Ramos (cell line): ENCODE data around the gene DAB2IP.

Source experiments
- in situ Hi-C: fragments of 300-500 bp; cut with MboI; formaldehyde crosslinking; loops from one replicate; pipeline ENCODE4 v1.14.3; 2022; ENCODE audit warnings: low sequenced_read_pairs; ENCODE audit not compliant: unreplicated experiment

Gene DAB2IP

DNA sequence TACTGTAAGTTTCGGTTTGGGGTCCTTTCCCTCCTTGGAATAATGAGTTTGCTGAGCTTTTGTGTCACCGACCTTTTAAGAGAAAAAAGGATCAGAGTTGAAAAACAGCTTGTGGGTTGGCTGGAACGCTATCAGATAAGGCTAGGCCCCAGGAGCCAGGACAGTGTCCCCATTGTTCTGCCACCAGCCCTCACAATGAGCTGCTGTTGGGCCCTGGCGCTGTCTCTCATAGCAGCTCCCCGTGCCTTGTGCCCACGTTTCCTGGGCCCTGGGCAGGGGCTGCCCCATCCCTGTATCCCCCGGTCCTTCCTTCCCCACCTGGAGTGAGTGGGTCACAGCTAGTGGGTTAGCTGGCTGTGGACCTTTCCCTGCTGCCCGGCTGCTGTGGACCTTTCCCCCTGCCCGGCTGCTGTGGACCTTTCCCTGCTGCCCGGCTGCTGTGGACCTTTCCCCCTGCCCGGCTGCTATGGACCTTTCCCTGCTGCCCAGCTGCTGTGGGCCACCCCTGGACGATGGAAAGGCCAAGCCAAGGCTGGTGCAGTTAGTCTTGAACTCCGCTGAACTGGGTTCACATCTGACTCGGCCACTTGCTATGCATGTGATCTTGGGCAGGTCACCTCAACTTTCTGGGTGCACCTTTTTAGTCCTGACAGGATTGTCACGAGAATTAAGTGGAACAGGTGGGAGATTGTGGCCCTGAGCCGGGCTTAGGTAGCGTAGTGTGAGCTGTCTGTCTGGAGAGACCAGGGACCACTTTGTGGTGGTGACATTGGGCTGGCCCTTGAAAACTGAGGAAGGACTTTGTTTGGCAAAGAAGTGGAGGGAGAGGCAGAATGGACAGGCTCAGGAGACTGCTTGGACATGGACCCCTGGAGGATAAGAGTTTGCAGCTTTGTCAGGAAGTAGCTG lies 99.5 kb downstream of the DAB2IP start:
- in situ Hi-C loops: no loop called here

DNA sequence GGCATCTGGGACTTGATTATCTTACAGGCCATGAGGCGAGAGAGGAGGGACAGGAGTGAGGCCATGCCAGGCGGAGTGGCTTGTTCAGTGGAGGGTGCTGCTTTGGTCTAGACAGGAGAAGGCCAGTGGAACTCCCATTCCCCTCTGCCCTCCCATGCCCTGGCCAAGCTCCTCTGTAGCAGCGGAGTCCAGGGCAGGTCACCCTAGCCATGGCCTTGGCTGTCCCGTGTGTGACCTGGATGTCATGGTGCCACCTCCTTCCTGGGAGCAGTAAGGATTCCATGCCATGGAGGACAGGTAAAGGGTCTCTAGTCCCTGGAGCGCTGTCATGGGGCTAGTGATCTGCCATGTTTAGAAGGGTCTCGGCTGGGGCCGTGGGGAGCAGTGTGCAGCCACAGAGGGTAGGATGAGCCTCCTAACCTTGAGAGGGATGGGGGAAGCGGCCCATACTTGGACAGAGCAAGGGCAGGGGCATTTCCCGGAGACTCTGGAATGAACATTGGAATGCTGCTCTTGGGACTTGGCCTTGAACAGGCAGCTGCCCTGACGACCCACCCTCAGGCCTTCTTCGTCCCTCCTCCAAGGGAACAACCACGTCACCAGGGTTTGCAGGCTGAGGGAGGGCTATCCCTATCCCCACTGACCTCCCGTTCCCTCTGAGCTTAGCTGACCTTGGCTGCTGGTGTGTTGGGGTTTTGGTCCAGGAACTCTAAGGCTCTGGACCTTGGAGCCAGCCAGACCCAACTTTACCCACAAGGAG lies 100.4 kb downstream of the DAB2IP start:
- in situ Hi-C loops: no loop called here

DNA sequence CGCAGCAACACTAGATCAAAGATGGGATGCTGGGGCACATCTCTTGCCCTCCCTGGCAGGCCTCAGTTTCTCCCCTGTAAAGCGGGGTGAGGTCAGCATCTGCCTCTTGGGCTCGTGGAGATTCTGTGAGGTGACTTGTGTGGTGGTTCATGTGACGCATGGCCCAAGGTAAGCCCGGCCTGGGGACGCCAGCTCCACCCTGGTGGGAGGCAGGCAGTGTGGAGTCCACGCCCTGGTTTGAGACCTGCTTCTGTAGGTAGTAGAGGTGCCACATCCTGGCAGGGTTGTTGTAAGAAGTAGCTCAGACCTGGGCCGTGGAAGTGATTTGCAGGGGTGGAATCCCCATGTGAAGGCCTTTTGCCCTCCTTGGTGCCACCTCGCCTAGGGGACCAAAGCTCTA lies 101.5 kb downstream of the DAB2IP start:
- in situ Hi-C loops: no loop called here

DNA sequence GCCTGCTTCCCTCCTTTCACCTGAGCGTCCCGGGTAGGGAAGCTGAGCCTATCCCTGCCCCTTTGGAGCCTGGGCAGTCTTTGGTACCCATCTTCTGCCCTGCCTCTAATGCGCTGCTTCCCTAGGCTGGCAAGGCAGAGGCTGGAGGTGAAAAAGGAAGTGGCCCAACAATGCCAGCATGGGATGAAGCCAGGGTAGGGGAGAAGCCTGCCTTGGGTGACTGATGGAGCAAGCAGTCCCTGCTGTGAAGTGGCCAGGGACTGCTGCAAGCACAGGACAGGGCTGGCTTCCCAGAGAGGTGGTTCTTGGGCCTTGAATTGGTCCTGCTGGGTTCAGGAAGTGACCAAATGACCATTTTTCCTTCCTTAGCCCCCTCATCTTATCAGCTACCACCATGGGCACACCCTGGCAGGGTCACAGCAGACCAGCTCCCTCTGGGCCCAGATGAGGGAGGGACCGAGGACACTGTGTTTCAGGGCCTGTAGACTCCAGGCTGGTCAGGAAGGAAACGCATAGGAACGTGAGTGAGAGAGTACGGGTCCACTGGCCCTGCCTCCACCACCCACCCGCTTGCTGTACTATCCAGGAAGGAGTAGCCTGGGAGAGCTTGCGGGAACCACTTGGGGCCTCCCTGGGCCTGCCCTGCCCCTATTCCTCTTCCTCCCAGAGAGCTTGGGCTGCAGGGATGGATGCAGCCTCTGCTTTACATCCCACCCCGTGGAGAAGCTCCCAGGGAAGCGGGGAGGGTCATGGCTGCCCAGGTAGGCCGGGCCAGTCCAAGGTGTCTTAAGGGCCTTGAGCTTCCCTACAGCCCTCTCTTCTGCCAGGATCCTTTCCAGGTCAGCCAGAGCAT lies 102.6 kb downstream of the DAB2IP start:
- in situ Hi-C loops: no loop called here

DNA sequence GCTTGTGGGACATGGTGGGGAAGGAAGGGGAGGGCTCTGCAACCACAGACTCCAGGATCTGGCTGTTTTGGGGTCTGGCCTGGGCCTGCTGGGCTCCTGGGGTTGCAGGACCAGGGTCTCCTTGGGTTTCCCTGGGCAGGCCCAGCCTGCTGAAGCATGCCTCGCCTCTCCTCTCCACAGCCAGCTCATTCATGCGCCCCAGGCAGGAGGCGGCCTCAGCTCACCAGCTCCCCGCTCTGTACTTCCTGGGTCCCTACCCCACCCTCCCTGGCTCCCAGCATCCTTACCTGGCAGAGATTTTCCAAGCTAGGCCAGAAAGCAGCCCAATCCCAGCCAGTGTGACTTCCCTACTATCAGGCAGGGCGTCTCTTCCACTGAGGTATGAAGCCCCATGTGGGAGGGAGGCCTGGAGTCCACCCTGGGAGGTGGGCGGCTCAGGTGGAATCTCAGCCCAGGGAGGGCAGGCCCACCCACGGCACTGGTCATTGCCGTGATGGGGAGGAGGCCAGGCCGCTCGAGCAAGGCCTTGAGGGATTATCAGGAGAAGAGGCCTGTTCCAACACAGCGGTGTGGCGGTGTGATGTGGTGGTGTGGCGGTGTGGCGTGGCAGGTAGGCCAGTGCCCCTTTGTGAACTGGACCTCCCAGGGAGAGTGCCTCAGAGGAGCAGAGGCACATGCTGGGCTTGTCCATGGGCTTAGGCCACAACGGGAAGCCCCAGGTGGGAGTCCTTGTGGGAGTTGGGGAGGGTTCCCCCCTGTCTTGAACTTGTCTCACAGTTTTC lies 103.4 kb downstream of the DAB2IP start:
- in situ Hi-C loops: no loop called here

GRCh38 chr9:121755581-121755980 lies 104.1 kb downstream of the DAB2IP start:
- in situ Hi-C loops: no loop called here

DNA sequence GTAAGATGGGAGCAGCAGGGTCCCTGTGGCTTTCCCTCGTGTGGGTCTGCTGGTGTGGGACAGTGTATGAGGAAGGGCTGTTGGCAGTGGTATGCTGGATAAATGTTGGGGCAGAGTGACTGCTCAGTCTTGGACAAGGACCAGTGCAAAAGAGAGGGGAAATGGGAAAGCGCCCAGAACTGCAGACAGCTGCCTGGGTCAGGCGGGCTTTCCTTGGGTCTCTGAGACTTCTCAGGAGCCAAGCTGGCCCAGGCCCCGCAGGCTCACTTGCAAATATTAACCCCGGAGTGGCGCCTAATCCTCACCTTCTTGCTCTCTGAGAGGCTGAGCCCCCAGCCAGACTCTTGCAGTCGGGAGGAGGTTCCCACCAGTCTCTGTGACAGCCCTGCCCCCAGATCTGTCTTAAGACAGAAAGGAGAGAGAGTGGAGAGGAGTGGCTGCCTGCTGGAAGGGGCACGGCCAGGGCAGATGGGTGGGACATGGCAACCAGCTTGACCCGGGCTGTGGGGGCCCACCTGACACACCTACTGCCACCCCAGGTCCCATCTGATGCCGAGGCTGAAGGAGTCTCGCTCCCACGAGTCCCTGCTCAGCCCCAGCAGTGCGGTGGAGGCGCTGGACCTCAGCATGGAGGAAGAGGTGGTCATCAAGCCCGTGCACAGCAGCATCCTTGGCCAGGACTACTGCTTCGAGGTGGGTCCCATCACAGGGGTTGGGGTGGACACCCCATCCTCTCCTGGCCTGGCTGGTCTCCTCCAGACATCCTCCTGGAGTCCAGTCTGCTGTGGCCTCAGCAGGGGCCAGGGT lies 105.2 kb downstream of the DAB2IP start:
- in situ Hi-C loops: no loop called here

GRCh38 chr9:121757281-121757585 lies 105.8 kb downstream of the DAB2IP start:
- in situ Hi-C loops: no loop called here

- in situ Hi-C loops: no loop called here
Measured at GRCh38 chr9:121758693-121759092, 107.3 kb downstream of the DAB2IP start.

DNA sequence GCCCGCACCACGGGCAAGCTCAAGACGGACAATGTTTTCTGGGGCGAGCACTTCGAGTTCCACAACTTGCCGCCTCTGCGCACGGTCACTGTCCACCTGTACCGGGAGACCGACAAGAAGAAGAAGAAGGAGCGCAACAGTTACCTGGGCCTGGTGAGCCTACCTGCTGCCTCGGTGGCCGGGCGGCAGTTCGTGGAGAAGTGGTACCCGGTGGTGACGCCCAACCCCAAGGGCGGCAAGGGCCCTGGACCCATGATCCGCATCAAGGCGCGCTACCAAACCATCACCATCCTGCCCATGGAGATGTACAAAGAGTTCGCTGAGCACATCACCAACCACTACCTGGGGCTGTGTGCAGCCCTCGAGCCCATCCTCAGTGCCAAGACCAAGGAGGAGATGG lies 108.6 kb downstream of the DAB2IP start:
- in situ Hi-C loops: no loop called here

DNA sequence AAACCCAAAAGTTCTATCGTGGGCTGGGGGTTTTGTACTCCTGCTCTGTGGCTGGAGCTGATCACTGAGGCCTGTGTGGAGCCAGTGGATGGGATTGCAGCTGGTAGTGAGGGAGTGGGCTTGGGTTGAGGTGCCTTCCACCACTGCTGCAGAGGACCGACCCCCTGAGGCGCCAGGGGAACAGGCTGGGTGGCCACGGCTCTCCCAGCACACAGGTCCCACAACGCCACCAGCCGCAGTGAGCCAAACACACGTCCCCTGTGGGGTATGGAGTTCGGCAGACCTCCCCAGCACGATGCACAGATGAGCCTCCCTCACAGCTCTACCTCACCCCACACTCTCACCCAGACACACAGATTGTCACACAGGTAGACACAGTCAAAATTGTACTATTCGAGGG lies 109.1 kb downstream of the DAB2IP start:
- in situ Hi-C loops: no loop called here

DNA sequence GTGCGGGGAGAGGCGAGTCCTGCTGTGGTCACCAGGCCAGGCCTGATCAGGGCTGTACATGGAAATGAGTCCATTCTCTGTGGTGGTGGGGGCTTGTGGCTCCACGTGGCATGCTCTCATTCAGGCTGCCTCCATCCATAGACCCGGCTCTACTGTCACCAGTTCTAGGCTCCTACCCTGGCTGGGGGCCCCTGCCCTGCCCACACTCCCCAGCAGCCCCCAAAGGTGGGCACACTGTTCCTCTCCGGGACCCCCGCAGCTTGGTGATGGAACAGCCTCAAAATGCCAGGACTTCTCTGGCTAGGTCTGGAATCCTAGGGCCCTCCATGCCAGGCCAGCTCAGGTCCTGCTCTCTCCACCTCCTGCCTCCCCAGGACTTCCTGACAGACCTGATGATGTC lies 111.7 kb downstream of the DAB2IP start:
- in situ Hi-C loops: no loop called here

DNA sequence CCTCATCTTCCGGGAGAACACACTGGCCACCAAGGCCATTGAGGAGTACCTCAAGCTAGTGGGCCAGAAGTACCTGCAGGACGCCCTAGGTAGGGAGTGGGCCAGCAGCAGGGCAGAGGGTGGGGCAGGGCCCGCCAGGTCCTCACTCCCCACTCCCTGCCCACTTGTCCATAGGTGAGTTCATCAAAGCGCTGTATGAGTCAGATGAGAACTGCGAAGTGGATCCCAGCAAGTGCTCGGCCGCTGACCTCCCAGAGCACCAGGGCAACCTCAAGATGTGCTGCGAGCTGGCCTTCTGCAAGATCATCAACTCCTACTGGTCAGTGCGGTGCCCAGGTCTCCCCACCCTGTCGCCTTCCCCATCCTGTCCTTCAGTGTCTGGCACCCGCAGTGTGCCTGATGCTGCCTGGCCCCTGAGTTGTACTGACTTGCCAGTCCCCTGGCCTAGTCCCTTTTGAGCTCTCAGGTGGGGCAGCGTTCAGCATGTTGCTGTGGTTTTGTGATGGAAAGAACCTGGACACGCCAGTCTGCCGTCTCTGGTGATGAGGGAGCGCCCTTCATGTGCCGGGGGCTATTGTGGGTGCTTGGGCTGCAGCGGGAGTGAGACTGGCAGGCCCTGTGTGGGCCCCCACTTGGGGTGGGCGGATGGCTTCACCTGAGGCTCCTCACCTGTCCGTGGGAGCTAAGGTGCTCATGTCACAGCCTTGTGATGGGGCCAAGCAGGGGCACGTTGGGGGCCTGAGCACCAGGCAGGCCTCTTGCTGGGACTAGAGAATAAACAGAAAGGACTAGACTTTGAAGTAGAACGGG lies 112.3 kb downstream of the DAB2IP start:
- in situ Hi-C loops: no loop called here

GRCh38 chr9:121764371-121764730 lies 112.9 kb downstream of the DAB2IP start:
- in situ Hi-C loops: no loop called here

GRCh38 chr9:121765021-121765950 lies 113.9 kb downstream of the DAB2IP start:
- in situ Hi-C loops: no loop called here

GRCh38 chr9:121766081-121766683 lies 114.7 kb downstream of the DAB2IP start:
- in situ Hi-C loops: no loop called here

DNA sequence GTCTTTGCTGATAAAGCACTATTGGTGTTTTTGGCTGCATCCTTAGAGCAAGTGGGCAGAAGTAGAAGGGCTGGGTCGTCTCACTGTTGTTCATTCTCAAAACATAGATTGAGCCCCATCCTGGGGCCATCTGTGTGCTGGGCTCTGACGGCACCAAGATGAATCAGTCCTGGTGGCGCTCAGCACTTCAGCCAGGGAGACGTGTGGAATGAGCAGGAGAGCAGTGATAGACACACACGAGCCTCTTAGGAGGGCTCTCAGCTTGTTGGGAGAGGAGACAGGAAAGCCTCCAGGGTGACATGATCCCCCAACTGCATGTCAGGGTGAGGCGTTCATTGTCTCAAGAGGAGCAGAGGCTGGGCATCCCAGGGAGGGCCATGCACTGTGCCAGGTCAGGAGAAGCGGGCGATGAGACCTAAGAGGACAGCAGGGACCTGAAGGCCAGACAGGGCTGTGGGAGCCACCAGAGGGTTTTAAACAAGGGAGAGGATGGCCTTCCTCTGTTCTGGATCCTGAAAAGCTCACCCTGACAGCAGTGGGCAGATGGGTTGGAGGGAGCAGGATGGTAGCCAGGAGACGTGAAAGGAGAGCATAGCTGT lies 115.8 kb downstream of the DAB2IP start:
- in situ Hi-C loops: no loop called here
